ENCODE results near the gene OTUB1.

The OTUB1 gene

DNA sequence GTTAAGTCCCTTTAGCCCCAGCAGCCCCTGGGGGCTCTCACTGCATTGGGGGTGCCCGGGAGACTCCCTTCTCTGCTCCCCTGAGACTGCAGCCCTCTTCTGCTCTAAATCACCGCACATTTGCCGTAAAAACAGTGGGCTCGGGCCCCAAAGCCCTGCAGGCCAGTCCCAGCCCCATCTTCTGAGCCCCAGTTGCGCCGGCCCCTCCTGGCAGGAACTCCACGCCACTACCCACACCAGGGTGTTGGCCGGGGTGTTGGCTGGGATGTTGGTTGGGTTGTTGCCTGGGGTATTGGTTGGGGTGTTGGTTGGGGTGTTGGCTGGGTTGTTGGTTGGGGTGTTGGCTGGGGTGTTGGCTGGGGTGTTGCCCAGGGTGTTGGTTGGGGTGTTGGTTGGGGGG, 23.5 kb downstream of the OTUB1 start:
- no peak overlapping the region for H3K9ac ChIP-seq (ENCODE audit: low read length)
- H3K9me2 ChIP-seq (replicated peaks; ENCODE audit: insufficient read depth, low read length), result no peaks in the 10 kb centered on the region
- H3F3A ChIP-seq (ENCODE audit: insufficient read depth), result no peaks in the 10 kb centered on the region
- peaks cover 10% of the 10 kb centered on the region; the same call in 1 of the 2 replicates for H3K9me3 ChIP-seq (ENCODE audit: insufficient read depth, low read length)
- H3K4me2 ChIP-seq (ENCODE audit: low read depth, low read length, poor library complexity, severe bottlenecking), result no peak overlapping the region
- TF ChIP-seq, protein P1, sequence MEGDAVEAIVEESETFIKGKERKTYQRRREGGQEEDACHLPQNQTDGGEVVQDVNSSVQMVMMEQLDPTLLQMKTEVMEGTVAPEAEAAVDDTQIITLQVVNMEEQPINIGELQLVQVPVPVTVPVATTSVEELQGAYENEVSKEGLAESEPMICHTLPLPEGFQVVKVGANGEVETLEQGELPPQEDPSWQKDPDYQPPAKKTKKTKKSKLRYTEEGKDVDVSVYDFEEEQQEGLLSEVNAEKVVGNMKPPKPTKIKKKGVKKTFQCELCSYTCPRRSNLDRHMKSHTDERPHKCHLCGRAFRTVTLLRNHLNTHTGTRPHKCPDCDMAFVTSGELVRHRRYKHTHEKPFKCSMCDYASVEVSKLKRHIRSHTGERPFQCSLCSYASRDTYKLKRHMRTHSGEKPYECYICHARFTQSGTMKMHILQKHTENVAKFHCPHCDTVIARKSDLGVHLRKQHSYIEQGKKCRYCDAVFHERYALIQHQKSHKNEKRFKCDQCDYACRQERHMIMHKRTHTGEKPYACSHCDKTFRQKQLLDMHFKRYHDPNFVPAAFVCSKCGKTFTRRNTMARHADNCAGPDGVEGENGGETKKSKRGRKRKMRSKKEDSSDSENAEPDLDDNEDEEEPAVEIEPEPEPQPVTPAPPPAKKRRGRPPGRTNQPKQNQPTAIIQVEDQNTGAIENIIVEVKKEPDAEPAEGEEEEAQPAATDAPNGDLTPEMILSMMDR (IDR thresholded peaks at IDR 0.05; ENCODE audit: insufficient read depth, low read length, poor library complexity, severe bottlenecking), result no peak
- H3K79me2 ChIP-seq (ENCODE audit: insufficient read depth, low read length), result no peaks in the 10 kb centered on the region
- H3K27ac ChIP-seq (ENCODE audit: low read depth, low read length), result no peak overlapping the region
- no peaks in the 10 kb centered on the region for H3K36me3 ChIP-seq (ENCODE audit: low read length)
- no peak overlapping the region for H2AFZ ChIP-seq (ENCODE audit: low read depth, low read length, severe bottlenecking)
- no peaks in the 10 kb centered on the region for H4K20me1 ChIP-seq (ENCODE audit: low read depth, low read length)
- no peak overlapping the region for H3K4me3 ChIP-seq (ENCODE audit: insufficient read depth, low read length, poor library complexity, severe bottlenecking)
- H3K27me3 ChIP-seq (ENCODE audit: low read length), result no peaks in the 10 kb centered on the region

DNA sequence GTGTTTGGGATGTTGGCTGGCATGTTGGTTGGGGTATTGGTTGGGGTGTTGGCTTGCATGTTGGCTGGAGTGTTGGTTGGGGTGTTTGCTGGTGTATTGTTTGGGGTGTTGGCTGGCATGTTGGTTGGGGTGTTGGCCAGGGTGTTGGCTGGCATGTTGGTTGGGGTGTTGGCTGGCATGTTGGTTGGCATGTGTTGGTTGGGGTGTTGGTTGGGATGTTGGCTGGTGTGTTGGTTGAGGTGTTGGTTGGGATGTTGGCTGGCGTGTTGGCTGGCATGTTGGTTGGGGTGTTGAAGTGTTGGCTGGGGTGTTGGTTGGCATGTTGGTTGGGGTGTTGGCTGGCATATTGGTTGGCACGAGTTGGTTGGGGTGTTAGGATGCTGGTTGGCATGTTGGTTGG, 24.5 kb downstream of the OTUB1 start:
- H3K9ac ChIP-seq (ENCODE audit: low read length), result no peak overlapping the region

DNA sequence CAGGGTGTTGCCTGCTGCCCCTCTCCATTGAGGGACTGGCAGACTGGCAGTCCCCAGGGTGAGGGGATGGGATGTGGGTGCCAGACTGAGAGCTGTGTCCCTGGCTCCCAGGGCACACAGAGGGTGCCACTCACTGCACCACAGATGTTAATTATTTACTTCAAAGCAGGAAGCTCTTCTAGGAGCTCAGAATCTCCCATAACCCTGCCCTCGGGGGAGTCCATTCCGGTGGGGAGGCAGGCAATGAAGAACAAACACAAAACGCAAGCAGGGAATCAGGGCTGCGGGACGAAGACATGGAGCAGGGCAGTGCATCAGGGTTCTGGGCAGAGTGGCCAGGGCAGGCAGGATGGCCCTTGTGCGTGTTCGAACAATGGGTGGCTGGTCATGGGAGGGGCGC, 25.1 kb downstream of the OTUB1 start:
- Histone ChIP-seq H3K27me3 (ENCODE audit: low read length) (no peaks in the 10 kb centered on the region), H3K4me3 (ENCODE audit: insufficient read depth, low read length, poor library complexity, severe bottlenecking) (no peak overlapping the region), H3F3A (ENCODE audit: insufficient read depth) (no peaks in the 10 kb centered on the region), H3K36me3 (ENCODE audit: low read length) (no peaks in the 10 kb centered on the region), H3K27ac (ENCODE audit: low read depth, low read length) (no peak overlapping the region), H3K4me2 (ENCODE audit: low read depth, low read length, poor library complexity, severe bottlenecking) (no peak overlapping the region), H4K20me1 (ENCODE audit: low read depth, low read length) (no peaks in the 10 kb centered on the region), H3K79me2 (ENCODE audit: insufficient read depth, low read length) (no peaks in the 10 kb centered on the region), H2AFZ (ENCODE audit: low read depth, low read length, severe bottlenecking) (no peak overlapping the region), H3K9ac (ENCODE audit: low read length) (no peak overlapping the region), H3K9me3 (ENCODE audit: insufficient read depth, low read length) (peaks cover 10% of the 10 kb centered on the region; the same call in 1 of the 2 replicates), H3K9me2 (replicated peaks; ENCODE audit: insufficient read depth, low read length) (no peaks in the 10 kb centered on the region)
- TF ChIP-seq, protein P1 (IDR thresholded peaks at IDR 0.05; ENCODE audit: insufficient read depth, low read length, poor library complexity, severe bottlenecking), result no peak
- TF ChIP-seq EZH2phosphoT487 (conservative IDR thresholded peaks at IDR 0.05; ENCODE audit: low read length), result no peak

More for the DNA sequence above, 24.5 kb downstream of the OTUB1 start:
- H4K20me1 ChIP-seq (ENCODE audit: low read depth, low read length), result no peaks in the 10 kb centered on the region
- H3K27me3 ChIP-seq (ENCODE audit: low read length), result no peaks in the 10 kb centered on the region
- TF ChIP-seq EZH2phosphoT487 (conservative IDR thresholded peaks at IDR 0.05; ENCODE audit: low read length), result no peak
- TF ChIP-seq, protein P1 (IDR thresholded peaks at IDR 0.05; ENCODE audit: insufficient read depth, low read length, poor library complexity, severe bottlenecking), result no peak
- no peaks in the 10 kb centered on the region for H3K79me2 ChIP-seq (ENCODE audit: insufficient read depth, low read length)
- no peak overlapping the region for H3K27ac ChIP-seq (ENCODE audit: low read depth, low read length)
- no peak overlapping the region for H3K4me3 ChIP-seq (ENCODE audit: insufficient read depth, low read length, poor library complexity, severe bottlenecking)
- no peak overlapping the region for H3K4me2 ChIP-seq (ENCODE audit: low read depth, low read length, poor library complexity, severe bottlenecking)
- H3K36me3 ChIP-seq (ENCODE audit: low read length), result no peaks in the 10 kb centered on the region
- H3K9me3 ChIP-seq (ENCODE audit: insufficient read depth, low read length), result peaks cover 10% of the 10 kb centered on the region; the same call in 1 of the 2 replicates
- H3F3A ChIP-seq (ENCODE audit: insufficient read depth), result no peaks in the 10 kb centered on the region
- H3K9me2 ChIP-seq (replicated peaks; ENCODE audit: insufficient read depth, low read length), result no peaks in the 10 kb centered on the region
- no peak overlapping the region for H2AFZ ChIP-seq (ENCODE audit: low read depth, low read length, severe bottlenecking)

Data from SU-DHL-6 (cell line).